ENCODE results near the gene TIMM13. TPM values are rescaled to one million over a fixed set of nuclear protein-coding genes. Genes with fewer than 3 reads are reported as not detected.

The TIMM13 gene
- total and polyA plus RNA-seq, 2 donors (not counting 1 experiment from before 2014, with no cell fraction given) = 19.4 to 32.5 TPM

DNA sequence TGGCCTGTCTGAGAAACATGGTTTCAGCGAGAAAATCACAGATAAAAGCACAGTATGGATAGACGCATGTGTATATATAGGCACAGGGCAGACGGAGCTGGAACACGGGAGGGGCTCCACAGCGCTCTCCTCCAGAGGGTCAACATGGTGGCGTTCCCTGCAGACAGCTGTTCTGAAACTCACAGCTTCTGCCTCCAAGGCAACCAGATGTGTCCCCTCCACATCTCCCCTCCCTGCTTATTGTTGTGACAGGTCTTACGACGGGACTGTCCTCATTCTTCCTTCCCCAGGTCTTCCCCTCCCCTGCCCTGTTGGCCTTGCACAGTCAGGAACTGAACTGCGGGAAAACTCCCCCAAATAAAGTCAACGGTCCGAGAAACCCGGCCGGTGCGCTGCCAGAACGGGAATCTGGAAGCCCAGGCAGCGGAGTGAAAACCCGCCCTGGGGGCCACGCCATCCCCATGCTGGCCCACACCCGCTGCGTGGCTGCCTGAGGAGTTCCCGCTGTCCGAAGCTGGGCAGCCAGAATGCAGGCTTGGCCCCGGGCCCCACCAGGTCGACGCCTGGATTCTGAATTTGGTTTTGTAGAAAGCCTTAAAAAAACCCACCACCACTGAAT, 2.6 kb upstream of the TIMM13 start:
- H4K20me1 ChIP-seq (ENCODE audit: control insufficient read depth, insufficient read depth, low read length, poor library complexity, severe bottlenecking) = peaks cover 21% of the 10 kb centered on the region
- no peak overlapping the region for H3K4me3 ChIP-seq (ENCODE audit: control extremely low read depth in 1 of 5, extremely low read depth in 1 of 5, insufficient read depth in 1 of 5, low read depth in 2 of 5, low read length in 4 of 5)
- ChIA-PET CTCF (no interaction called here), POLR2A (interaction anchor here (1.1 kb wide), 1 partner anchor 24 kb away, joined by 5 read pairs; no protein-coding TSS in a partner anchor)
- H3K27ac ChIP-seq (ENCODE audit: low read length in 2 of 2) = no peak overlapping the region
- Mint-ChIP-seq H3K9me3 (ENCODE audit: insufficient read depth) (no peaks in the 10 kb centered on the region), H3K27me3 (no peaks in the 10 kb centered on the region), H3K4me3 (no peak overlapping the region), H3K27ac (peak overlapping the region; percentile 72), H3K4me1 (peaks cover 11% of the 10 kb centered on the region)
- H3K79me2 ChIP-seq (ENCODE audit: control insufficient read depth, insufficient read depth, low read length) = peaks cover 21% of the 10 kb centered on the region
- no peak for DNase-seq
- intact Hi-C loops (cut with micrococcal nuclease) = loop anchor here (5.0 kb wide), 1 partner anchor 618 kb away; the partner anchor contains the start of gene ATP8B3
- TF ChIP-seq, protein P1, sequence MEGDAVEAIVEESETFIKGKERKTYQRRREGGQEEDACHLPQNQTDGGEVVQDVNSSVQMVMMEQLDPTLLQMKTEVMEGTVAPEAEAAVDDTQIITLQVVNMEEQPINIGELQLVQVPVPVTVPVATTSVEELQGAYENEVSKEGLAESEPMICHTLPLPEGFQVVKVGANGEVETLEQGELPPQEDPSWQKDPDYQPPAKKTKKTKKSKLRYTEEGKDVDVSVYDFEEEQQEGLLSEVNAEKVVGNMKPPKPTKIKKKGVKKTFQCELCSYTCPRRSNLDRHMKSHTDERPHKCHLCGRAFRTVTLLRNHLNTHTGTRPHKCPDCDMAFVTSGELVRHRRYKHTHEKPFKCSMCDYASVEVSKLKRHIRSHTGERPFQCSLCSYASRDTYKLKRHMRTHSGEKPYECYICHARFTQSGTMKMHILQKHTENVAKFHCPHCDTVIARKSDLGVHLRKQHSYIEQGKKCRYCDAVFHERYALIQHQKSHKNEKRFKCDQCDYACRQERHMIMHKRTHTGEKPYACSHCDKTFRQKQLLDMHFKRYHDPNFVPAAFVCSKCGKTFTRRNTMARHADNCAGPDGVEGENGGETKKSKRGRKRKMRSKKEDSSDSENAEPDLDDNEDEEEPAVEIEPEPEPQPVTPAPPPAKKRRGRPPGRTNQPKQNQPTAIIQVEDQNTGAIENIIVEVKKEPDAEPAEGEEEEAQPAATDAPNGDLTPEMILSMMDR (IDR thresholded peaks at IDR 0.05) = no peak
- no peak for TF ChIP-seq EZH2 (IDR thresholded peaks at IDR 0.05; ENCODE audit: borderline replicate concordance, insufficient read depth, low read depth, low read length, poor library complexity, severe bottlenecking)
- H2AFZ ChIP-seq (ENCODE audit: insufficient read depth, low read depth, low read length, poor library complexity, severe bottlenecking) = no peak overlapping the region
- no peaks in the 10 kb centered on the region for H3K27me3 ChIP-seq (replicated peaks in 1 of 4; ENCODE audit: control extremely low read depth in 1 of 4, control insufficient read depth in 3 of 4, insufficient read depth in 4 of 4, low read length in 3 of 4)
- peaks cover 0 to 16% of the 10 kb centered on the region in 2 experiments for H3K36me3 ChIP-seq (replicated peaks in 1 of 2; ENCODE audit: control extremely low read depth in 1 of 2, control insufficient read depth in 1 of 2, extremely low read depth in 1 of 2, insufficient read depth in 2 of 2, low read length in 1 of 2)
- H3K4me2 ChIP-seq (replicated peaks; ENCODE audit: low read depth, low read length, poor library complexity, severe bottlenecking) = no peak overlapping the region
- no peak overlapping the region for H3K9ac ChIP-seq (ENCODE audit: low read length)
- H3K9me3 ChIP-seq (ENCODE audit: control extremely low read depth in 1 of 3, control insufficient read depth in 2 of 3, insufficient read depth in 1 of 3, low read length in 2 of 3) = no peaks in the 10 kb centered on the region
- ATAC-seq (ENCODE audit: low read depth) = no peak
- WGBS (ENCODE audit: insufficient coverage) = 92% methylated on average over 22 of the region's 25 CpGs
- H3K4me1 ChIP-seq (ENCODE audit: control insufficient read depth in 2 of 2, insufficient read depth in 2 of 2, low read length in 2 of 2) = peaks cover 15 to 21% of the 10 kb centered on the region in 2 donors

All from B cell (primary cell).